ENCODE measurements around the gene EPHA6.

EPHA6 gene

DNA sequence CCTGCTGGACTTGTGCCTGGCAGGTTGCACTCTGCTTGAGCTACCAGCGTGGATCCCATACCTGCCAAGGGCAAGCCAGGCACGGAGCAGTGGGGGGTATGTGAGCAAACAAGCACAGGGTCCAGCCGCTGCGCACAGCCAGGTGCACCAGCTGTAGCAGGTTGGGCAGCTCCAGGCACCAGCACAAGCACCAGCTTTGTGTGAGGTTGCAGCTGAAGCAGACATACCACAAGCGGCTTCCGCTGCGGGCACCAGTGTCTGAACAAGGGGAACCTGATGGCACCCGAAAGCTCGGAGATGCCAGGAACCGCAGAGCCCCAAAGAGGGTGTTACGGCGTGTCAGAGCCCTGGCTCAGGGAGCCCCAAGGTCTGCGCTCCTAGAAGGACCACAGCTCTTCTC is 477.5 kb downstream of the EPHA6 start:
- no peak for DNase-seq (ENCODE audit: low read depth)
- H3K4me3 ChIP-seq (ENCODE audit: low read depth, low read length) = no peak overlapping the region
- no peak for TF ChIP-seq CTCF (IDR thresholded peaks at IDR 0.05; ENCODE audit: insufficient read depth, low read depth, low read length, missing control alignments)

DNA sequence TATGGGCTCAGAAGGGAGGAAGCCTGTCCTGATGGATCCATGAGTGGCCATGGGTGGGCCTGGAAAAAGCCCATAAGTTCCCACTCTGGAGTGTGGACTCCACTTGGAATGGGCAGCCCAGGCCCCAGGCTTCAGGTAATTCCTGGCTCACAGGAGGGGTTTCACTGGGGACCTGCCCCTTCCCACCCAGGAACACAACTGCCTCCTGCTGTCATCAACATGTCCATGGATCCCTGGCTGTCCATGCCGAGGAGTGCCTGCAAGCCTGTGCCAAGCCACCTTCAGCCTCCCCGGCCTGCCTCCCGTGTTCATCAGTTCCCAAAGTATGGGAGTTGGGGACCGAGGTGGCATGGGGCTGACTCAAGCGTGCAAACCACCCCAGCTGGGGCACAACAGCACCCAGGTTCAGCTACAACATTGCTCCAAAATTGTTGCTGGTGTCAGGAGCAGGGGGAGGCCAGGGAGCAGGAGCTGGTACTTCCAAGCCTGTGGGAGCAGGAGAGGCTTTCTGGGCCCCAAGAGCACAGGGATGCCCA is 479.3 kb downstream of the EPHA6 start:
- no peak for TF ChIP-seq CTCF (IDR thresholded peaks at IDR 0.05; ENCODE audit: insufficient read depth, low read depth, low read length, missing control alignments)
- no peak for DNase-seq (ENCODE audit: low read depth)
- no peak overlapping the region for H3K4me3 ChIP-seq (ENCODE audit: low read depth, low read length)

GRCh38 chr3:97297032-97297431 is 482.6 kb downstream of the EPHA6 start:
- DNase-seq (ENCODE audit: low read depth) = no peak
- no peak overlapping the region for H3K4me3 ChIP-seq (ENCODE audit: low read depth, low read length)
- no peak for TF ChIP-seq CTCF (IDR thresholded peaks at IDR 0.05; ENCODE audit: insufficient read depth, low read depth, low read length, missing control alignments)

DNA sequence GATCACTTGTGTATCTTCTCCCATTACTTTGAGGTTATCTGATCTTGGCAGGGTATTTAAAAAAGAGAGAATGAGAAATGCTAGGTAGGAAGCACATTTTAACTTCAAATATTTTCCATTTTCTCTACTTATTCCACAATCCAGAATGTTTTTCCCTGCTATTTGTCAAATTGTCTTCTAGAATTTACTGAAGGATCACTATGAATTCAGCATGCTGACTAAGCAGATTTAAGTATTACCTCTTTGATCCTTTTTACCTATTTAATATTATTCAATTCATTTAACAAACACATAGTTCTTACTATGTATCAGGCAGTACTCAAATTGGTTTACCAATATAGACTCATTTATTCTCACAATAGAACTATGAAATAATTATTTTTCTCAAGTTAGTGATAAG is 486.7 kb downstream of the EPHA6 start:
- no peak for TF ChIP-seq CTCF (IDR thresholded peaks at IDR 0.05; ENCODE audit: insufficient read depth, low read depth, low read length, missing control alignments)
- no peak for DNase-seq (ENCODE audit: low read depth)
- no peak overlapping the region for H3K4me3 ChIP-seq (ENCODE audit: low read depth, low read length)

- DNase-seq (ENCODE audit: low read depth) = no peak
- no peak for TF ChIP-seq CTCF (IDR thresholded peaks at IDR 0.05; ENCODE audit: insufficient read depth, low read depth, low read length, missing control alignments)
- no peak overlapping the region for H3K4me3 ChIP-seq (ENCODE audit: low read depth, low read length)
Measured at GRCh38 chr3:97306226-97306625, 491.8 kb downstream of the EPHA6 start.

- H3K4me3 ChIP-seq (ENCODE audit: low read depth, low read length) = no peak overlapping the region
- TF ChIP-seq CTCF (IDR thresholded peaks at IDR 0.05; ENCODE audit: insufficient read depth, low read depth, low read length, missing control alignments) = no peak
- DNase-seq (ENCODE audit: low read depth) = no peak
Measured at GRCh38 chr3:97338375-97338774, 524.0 kb downstream of the EPHA6 start.

GRCh38 chr3:97340940-97341339 is 526.5 kb downstream of the EPHA6 start:
- no peak for DNase-seq (ENCODE audit: low read depth)
- no peak for TF ChIP-seq CTCF (IDR thresholded peaks at IDR 0.05; ENCODE audit: insufficient read depth, low read depth, low read length, missing control alignments)
- no peak overlapping the region for H3K4me3 ChIP-seq (ENCODE audit: low read depth, low read length)

Data from GM12865 (cell line).